Mesothelial cell of epicardium (in vitro differentiated cells): ENCODE results near the gene FYB1. TPM values are rescaled to one million over a fixed set of nuclear protein-coding genes. Genes with fewer than 3 reads are reported as not detected.

ENCODE experiments used
- DNase-seq, 2 experiments: peaks; one replicate each; pipeline ENCODE4 v3.0.0; 2021; ENCODE audit warnings: low spot score in 2 of 2; ENCODE audit not compliant: unreplicated experiment in 2 of 2
- H3K27ac Mint-ChIP-seq: 2 replicates; pipeline ENCODE4 v1.8.0; 2021; ENCODE audit warnings: mixed read lengths
- H3K27me3 Mint-ChIP-seq: 2 replicates; pipeline ENCODE4 v1.8.0; 2021; ENCODE audit warnings: low read depth, mixed read lengths
- H3K36me3 Mint-ChIP-seq: 2 replicates; pipeline ENCODE4 v1.8.0; 2021; ENCODE audit warnings: mixed read lengths
- H3K4me1 Mint-ChIP-seq: 2 replicates; pipeline ENCODE4 v1.8.0; 2021; ENCODE audit warnings: mixed read lengths
- H3K4me3 Mint-ChIP-seq: 2 replicates; pipeline ENCODE4 v1.8.0; 2021; ENCODE audit warnings: mild to moderate bottlenecking, moderate library complexity, mixed read lengths
- H3K9me3 Mint-ChIP-seq: 2 replicates; pipeline ENCODE4 v1.8.0; 2021; ENCODE audit warnings: mixed read lengths
- total RNA-seq: library from RNA; stranded (reverse); gene quantifications from 3 replicates; pipeline ENCODE4 v1.2.1, GENCODE V29; 2021
- TF ChIP-seq, protein P1 (sequence below): fragments of 200-600 bp; sonication (generic); IDR thresholded peaks from one replicate; pipeline ENCODE4 v1.5.0; 2021; ENCODE audit warnings: antibody characterized with exemption; ENCODE audit not compliant: unreplicated experiment

FYB1 gene
- total RNA-seq, 1 donor from 2014 or later = 1.5 TPM

DNA sequence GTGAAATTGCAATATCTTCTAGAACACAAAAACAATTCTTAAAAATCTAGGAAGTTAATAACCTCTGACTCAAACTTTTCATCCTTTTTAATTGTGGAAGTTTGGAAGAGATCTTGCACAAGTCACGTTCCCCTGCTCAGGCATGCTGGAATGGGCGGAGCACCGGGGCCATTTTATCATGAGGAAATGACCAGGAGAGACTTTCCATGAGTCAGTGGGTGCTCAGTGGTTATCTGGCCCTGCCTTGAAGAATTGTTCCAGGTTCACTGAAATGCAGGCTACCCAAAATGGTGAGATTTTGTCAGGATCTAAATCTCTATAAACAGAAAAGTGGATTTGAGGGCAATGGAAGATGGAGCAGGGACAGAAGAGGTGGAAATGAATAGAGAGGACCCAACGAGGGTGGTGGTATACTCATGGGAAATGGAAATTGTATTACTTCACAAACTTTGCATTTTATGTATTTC, 61.2 kb downstream of the FYB1 start:
- no peak overlapping the region for H3K27ac Mint-ChIP-seq

DNA sequence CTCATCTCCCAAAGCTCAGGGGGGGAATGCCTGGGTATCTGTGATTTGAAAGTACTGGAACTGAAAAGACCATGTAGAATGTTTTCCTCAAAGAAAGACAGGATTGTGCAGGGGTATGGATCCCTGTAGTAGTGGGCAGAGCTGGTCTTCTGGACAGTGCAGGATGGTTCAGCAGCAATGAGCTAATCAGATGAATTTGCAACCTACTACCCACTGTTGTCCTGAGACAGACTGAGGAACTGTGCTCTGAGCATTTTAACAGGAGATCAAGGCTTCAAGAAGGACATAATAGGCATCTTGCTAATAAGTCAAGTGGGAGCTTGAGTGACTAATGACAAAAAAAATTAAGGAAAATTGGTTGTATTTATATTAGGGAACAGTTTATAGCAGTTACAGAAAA, 61.7 kb downstream of the FYB1 start:
- H3K4me1 Mint-ChIP-seq = peaks cover 3% of the 10 kb centered on the region
- no peak overlapping the region for H3K27ac Mint-ChIP-seq
- H3K9me3 Mint-ChIP-seq = no peaks in the 10 kb centered on the region
- TF ChIP-seq, protein P1, sequence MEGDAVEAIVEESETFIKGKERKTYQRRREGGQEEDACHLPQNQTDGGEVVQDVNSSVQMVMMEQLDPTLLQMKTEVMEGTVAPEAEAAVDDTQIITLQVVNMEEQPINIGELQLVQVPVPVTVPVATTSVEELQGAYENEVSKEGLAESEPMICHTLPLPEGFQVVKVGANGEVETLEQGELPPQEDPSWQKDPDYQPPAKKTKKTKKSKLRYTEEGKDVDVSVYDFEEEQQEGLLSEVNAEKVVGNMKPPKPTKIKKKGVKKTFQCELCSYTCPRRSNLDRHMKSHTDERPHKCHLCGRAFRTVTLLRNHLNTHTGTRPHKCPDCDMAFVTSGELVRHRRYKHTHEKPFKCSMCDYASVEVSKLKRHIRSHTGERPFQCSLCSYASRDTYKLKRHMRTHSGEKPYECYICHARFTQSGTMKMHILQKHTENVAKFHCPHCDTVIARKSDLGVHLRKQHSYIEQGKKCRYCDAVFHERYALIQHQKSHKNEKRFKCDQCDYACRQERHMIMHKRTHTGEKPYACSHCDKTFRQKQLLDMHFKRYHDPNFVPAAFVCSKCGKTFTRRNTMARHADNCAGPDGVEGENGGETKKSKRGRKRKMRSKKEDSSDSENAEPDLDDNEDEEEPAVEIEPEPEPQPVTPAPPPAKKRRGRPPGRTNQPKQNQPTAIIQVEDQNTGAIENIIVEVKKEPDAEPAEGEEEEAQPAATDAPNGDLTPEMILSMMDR = no peak
- H3K27me3 Mint-ChIP-seq = no peaks in the 10 kb centered on the region
- no peaks in the 10 kb centered on the region for H3K36me3 Mint-ChIP-seq
- no peak overlapping the region for H3K4me3 Mint-ChIP-seq
- no peak for DNase-seq

More for the DNA sequence above, 61.2 kb downstream of the FYB1 start:
- H3K4me1 Mint-ChIP-seq = peaks cover 3% of the 10 kb centered on the region
- H3K4me3 Mint-ChIP-seq = no peak overlapping the region
- H3K9me3 Mint-ChIP-seq = no peaks in the 10 kb centered on the region
- TF ChIP-seq, protein P1 = no peak
- no peaks in the 10 kb centered on the region for H3K27me3 Mint-ChIP-seq
- DNase-seq = no peak
- no peaks in the 10 kb centered on the region for H3K36me3 Mint-ChIP-seq

DNA sequence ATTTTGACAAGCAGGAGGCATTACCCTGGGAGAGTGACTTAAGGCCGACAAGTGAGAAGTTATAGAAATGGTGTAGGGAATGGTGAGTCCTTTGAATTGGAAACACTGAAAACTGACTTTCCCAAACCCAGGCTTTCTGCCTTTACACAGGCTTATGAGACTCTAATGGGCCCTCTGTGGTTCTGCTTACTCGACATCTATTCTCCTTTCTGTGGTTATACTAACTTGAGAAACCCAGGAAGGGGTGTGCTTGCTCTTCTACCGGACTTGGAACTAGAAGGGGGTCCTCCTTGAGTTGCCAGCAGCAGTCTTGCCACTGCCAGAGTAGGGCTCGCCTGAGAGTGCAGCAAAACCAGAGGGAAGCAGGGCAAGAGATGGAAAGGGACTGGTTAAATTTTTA, 63.3 kb downstream of the FYB1 start:
- no peak overlapping the region for H3K27ac Mint-ChIP-seq
- H3K4me3 Mint-ChIP-seq = no peak overlapping the region
- H3K4me1 Mint-ChIP-seq = peaks cover 3% of the 10 kb centered on the region
- TF ChIP-seq, protein P1 = no peak
- DNase-seq = no peak
- no peaks in the 10 kb centered on the region for H3K36me3 Mint-ChIP-seq
- H3K27me3 Mint-ChIP-seq = no peaks in the 10 kb centered on the region
- H3K9me3 Mint-ChIP-seq = no peaks in the 10 kb centered on the region

GRCh38 chr5:39151745-39152144, 67.6 kb downstream of the FYB1 start:
- H3K4me3 Mint-ChIP-seq = no peak overlapping the region
- no peaks in the 10 kb centered on the region for H3K36me3 Mint-ChIP-seq
- DNase-seq = no peak
- TF ChIP-seq, protein P1 = no peak
- no peaks in the 10 kb centered on the region for H3K9me3 Mint-ChIP-seq
- H3K27ac Mint-ChIP-seq = no peak overlapping the region
- H3K4me1 Mint-ChIP-seq = no peaks in the 10 kb centered on the region
- no peaks in the 10 kb centered on the region for H3K27me3 Mint-ChIP-seq

- H3K36me3 Mint-ChIP-seq = no peaks in the 10 kb centered on the region
- H3K9me3 Mint-ChIP-seq = no peaks in the 10 kb centered on the region
- no peak overlapping the region for H3K27ac Mint-ChIP-seq
- TF ChIP-seq, protein P1 = no peak
- DNase-seq = no peak
- H3K4me3 Mint-ChIP-seq = no peak overlapping the region
- no peaks in the 10 kb centered on the region for H3K27me3 Mint-ChIP-seq
- H3K4me1 Mint-ChIP-seq = no peaks in the 10 kb centered on the region
Measured at GRCh38 chr5:39149966-39150365, 69.4 kb downstream of the FYB1 start.

- Mint-ChIP-seq H3K27me3 (no peaks in the 10 kb centered on the region), H3K4me1 (no peaks in the 10 kb centered on the region), H3K27ac (no peak overlapping the region), H3K9me3 (no peaks in the 10 kb centered on the region), H3K4me3 (no peak overlapping the region), H3K36me3 (no peaks in the 10 kb centered on the region)
- no peak for DNase-seq
- TF ChIP-seq, protein P1 = peak; percentile 64
Measured at GRCh38 chr5:39148983-39149534, 70.3 kb downstream of the FYB1 start.
